D341Med (cell line): Measurements from ENCODE around the gene ULK4.
"Not testable (repeated sequence)": the region's sequence is repeated elsewhere in the genome, so short reads cannot be mapped to it uniquely, and the experiment has no call there.

Experiments
- DNase-seq: peaks from one replicate; pipeline ENCODE4 v3.0.0; 2012; ENCODE audit warnings: low spot score

ULK4 gene

DNA sequence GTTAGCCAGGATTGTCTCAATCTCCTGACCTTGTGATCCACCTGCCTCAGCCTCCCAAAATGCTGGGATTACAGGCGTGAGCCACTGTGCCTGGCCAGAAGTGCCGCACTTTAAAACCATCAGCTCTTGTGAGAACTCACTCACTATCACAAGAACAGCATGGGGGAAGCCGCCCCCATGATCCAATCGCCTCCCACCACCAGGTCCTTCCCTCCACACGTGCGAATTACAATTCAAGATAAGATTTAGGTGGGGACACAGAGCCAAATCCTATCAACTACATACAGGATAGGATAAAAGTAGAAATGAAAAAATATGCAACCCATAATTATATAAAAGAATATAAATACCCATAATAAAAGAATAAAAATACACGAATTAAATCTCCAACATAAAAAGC is 199.0 kb downstream of the ULK4 start:
- DNase-seq: not testable (repeated sequence)

DNA sequence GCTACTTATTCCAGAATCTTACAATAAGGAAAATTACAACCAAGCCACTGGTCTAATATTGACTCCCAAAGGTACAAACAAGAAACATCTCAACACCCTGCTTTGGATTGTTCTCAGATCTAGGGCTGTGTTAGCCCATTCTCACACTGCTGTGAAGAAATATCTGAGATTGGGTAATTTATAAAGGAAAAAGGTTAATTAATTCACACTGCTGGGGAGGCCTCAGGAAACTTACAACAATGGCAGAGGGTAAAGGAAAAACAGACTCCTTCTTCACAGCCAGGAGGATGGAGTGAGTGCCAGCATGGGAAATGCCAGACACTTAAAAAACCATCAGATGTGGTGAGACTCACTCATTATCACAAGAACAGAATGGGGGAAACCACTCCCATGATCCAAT is 208.3 kb downstream of the ULK4 start:
- no peak for DNase-seq

DNA sequence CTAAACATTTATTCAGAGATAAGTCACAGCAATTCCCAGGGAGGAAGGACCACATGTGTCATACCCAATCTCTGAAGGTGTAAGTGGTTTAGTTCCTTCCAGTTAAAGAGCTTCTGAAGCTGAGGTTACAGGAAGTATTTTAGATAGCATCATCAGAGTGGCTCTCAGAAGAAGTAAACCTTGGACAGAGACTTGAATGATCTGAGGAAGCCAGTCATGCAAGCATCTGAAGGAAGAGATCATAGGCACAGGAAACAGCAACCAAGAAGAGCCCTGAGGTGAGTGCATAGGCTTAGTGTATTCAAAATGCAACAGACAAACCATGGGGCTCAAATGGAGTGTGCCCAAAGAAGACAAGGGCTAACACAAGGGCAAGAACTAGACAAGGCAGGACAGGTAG is 210.3 kb downstream of the ULK4 start:
- DNase-seq: no peak

DNA sequence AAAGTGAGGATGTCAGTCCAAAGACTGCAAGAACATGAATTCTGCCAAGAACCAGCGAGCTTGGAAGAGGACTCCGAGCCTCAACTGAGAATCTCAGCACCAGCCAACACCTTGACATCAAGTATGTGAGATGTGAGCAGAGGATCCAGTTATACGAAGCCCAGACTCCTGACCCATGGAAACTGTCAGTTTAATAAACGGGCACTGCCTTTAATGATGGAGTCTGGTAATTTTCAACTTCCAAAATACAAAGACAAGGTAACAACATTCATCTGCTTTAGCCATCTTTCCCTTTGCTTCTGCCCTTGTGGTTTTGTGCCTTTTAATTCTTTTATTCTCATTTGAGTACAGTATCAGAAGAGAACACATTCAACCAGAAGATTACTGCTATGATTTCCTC is 211.9 kb downstream of the ULK4 start:
- DNase-seq: no peak

DNA sequence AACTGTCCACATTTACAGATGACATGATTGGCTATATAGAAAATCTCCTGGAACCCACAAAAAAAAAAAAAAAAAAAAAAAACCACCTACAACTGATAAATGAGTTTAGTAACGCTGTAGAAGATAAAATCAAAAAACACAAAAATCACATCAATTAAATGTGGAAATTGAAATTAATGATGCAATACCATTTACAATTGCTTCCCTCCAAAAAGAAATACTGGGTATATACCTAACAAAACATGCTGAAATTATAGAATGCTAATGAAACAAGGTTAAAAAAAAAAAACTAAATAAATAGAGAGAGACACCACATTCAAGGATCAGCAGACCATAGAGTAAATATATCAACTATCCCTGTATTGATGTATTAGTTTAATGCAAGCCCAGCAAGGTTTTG is 215.7 kb downstream of the ULK4 start:
- DNase-seq: no peak

DNA sequence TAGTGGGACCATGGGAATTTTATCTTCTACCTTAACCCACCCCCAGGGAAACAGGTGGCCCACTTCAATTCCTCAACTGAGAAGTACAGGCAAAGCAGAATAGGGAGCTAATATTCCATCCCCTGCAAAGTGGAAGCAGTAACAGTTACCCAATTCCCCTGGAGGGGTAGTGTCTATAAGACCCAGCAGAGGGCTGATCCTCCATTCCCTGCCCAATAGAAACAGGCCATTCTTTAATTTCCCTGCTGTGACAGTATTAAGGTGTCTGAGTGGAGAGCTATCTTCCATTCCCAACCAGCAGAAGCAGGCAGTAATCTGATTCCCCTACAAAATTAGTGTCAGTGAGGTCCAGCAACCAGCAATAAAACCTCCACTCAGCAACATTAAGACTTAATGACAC is 219.8 kb downstream of the ULK4 start:
- DNase-seq: no peak

DNA sequence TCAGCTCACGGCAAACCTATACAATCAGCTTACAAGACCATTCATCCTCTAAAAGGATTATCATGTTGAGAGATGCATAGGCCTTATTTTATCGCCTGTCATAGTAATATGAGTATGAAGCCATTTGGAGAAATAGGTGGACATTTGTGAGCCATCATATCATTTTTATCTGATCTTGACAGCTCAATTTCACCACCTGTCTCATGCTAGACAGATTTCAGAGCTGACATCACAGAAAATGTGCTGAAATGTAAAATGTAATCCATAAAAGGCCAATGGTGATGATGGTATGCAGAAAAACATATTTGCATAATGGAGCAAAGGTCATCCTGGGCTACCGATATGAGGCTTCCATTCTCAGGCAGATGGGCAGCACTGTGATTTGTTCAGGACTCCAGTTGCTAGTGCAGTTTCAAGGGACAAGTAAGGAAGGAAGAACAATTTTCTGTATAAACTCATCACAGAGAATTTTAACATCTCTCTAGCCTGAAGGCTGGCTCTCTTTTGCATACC is 221.5 kb downstream of the ULK4 start:
- DNase-seq: no peak

DNA sequence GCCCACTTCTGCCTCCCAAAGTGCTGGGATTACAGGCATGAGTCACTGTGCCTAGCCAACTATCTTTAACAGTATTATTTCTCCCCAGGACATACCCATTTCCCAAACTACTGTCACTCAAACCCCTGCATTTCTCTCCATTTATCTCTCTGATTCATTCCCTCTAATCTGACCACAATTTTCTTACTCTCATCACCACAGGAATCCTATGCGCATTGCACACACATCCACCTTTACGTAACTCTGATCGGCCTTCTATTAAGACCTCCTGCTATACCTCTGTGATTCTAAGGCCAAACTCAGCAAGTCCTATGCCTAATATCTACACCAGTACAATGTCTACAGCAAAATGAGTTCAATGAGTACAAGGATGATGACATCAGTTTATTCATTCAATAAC is 235.0 kb downstream of the ULK4 start:
- no peak for DNase-seq

DNA sequence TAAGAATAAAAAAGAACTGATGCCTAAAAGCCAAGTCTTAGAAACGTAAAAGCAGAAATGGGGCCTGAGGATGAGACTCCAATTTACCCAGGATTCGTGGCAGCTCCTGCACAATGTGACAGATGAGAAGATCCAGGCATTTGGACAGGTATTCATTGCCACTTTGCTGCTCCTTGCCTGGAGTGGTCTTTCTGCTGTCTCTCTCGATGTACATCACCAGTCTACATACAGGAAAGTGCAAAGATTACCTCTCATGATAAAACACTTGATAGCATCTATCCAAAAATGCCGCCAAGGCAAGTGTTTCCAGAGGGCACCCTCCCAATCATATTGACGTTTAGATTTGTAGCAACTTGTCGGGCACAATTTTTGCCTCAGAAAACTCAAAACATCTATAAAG is 244.3 kb downstream of the ULK4 start:
- DNase-seq: no peak

DNA sequence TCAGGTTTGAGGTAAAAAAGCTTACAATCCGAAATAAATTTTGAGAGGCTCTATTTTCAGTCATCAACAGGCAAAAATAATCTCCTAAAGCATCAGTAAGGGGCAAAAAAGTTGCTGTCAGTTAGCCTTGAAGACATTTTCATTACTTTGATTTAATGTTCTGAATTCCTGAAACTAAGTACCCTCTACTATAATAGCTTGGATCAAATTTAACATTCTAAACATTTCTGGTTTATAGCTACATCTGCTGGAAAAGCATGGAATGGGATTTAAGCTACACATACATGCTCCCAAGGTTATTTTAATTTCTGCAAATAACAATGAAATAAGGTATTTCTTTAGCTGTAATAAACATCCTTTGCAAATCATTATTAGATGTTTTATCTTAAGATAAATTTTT is 245.4 kb downstream of the ULK4 start:
- DNase-seq: no peak

DNA sequence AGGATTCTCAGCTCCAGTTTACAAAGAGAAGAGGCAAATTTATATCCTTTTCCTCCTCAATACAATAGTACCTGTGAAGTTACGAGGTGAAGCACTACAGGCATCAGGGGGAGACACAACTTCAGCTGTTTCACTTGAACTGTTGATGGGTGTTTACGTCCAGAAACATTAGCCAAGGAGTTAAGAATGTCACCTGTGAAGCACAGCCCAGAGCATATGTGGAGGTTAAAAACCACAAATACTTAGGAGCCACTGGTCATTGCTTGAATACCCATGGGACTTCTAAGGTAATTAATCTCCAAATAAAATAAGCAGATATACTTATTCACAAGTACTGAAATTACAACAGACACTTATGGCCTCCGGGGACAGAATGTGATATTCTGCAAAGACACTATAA is 246.5 kb downstream of the ULK4 start:
- DNase-seq: no peak

DNA sequence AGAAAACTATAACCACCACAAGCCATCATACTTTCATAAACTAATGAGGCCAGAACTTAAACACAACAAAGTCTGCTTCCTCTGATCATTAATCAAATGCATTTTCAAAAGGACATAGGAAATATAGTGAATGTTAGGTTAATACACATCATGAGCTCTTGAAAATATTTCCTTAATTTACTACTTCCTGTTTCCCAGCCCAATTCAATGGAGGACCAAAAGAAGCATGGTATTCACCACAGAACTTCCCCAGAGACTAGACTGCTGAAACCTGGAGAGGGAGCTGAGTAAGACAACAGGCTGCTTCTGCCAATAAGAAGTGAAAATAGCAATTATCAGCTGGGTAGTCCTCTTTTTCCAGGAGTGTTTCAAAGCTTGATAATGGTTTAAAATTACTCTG is 250.3 kb downstream of the ULK4 start:
- no peak for DNase-seq

DNA sequence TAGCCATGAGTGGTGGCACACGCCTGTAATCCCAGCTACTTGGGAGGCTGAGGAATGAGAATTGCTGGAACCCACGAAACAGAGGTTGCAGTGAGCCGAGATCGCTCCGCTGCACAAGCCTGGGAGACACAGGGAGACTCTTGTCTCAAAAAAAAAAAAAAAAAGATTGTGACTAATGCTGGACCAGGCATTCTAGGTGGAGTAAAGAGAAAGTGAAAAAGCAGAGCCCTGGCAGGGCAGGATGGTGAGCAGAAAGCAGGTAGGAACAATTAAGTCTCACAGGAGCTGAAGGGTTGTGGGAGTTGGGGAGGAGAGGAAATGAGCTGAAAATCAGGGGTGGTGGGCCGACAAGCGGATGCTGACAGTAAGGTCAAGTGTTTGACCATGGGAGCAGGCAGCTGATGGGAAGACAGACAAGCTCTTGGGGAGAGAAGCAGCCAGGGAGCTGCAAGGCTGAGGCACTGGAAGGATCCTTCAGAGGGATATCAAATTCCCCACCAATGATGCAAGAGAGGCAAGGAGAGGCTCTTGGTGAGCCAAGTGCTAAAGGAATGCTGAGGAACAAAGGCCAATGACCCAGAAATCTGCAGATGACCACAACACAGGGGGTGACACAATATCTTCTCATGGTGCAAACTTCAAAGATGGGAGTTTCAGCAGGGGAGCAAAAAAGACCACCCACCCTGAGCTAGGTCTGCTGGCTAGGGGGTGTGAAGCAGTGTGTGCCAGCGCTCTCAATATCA is 251.1 kb downstream of the ULK4 start:
- DNase-seq: no peak

DNA sequence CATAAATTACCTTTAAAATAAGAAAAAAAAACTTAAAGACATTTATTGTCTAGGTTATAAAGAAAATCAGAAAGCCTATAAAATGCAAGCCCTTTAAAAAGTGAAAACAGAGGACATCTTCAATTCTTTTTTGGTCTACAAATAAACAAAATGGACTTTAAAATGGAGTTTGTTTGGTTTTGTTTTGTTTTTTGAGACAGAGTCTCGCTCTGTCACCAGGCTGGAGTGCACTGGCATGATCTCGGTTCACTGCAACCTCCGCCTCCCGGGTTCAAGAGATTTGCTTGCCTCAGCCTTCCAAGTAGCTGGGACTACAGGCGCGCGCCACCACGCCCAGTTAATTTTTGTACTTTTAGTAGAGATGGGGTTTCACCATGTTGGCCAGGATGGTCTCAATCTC is 252.7 kb downstream of the ULK4 start:
- not testable (repeated sequence) for DNase-seq

DNA sequence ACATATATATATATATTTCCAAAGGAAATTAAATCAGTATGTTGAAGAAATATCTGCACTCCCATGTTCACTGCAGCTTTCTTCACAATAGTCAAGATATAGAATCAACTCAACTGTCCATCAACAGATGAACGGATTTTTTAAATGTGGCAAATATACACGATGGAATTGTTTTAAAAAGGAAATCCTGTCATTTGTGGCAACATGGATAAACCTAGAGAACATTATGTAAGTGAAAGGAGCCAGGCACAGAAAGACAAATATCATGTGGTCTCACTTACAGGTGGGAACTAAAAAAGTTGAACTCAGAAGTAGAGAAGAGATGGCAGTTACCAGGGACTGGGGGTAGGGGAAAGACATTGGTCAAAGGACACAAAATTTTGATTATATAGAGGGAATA is 253.7 kb downstream of the ULK4 start:
- no peak for DNase-seq

DNA sequence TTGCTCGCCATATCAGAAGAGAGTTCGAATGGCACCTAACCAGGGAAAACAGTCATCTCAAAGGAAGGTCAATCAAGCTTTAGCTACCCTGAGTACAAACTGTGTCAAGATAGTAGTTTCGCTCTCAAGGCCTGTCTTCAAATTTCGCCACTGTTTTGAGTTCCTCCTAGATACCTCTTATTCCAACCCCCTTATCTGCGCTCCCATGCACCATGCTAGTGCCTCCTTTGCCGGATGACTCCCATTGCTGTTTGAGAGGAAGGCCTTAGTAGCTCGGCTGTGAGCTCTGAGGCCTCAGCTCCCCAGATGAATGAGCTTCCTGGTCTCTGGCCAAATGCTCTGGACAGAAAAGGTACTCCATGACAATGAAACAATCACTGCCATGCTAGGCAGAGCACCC is 256.0 kb downstream of the ULK4 start:
- DNase-seq: no peak

DNA sequence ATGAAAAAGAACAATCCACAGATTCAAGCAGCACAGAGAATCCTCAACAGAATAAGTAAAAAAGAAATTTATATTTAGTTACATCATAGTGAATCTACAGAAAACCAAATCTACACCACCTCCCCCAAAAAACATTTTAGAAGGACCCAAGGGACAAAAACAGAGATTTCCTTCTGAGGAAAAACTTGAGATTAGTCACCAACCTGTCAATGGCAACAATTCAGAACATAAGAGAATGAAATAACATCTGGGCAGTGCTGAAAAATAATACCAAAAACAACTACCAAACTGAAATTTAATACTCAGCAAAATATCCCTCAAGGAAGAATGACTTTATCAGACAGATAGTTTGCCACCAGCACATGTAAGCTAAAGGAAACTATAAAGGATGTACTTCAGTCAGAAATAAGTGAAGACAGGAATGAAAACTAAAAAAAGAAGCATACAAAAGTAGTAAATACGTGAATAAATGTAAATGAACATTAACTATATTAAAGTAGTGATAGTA is 260.7 kb downstream of the ULK4 start:
- DNase-seq: no peak

DNA sequence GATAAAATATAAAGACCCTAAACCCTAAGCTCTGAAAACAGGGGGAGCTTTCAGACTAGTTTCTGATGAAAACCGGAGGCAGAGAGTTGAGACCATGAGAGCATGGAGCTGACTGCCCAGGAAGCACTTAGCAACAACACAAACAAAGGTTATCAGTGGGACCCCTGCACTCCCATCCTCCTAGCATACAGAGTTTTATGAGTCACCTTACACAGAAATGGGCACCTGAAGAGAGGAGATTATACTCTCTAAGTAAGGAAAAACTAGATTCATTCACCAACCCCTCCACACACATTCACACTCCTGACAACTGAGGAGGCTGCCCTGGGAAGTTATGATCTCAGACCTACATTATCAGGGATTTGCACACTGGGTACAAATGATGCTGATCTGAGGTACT is 261.7 kb downstream of the ULK4 start:
- no peak for DNase-seq

DNA sequence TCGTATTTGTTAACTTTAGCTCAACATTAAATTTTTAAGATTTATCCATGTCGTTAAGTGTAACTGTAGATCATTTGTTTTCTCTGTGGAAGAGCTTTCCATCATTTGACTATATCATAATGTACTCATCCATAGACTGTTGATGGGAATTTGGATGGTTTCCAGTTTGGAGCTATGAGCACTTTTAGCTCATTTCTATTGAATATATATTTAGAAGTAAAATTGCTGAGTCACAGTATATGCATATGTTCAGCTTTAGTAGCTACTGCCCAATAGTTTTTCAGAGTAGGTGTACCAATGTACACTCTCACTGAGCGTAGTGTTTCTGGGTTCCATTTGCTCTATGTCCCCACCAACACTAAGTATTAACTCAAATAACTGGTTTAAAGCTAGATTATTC is 263.0 kb downstream of the ULK4 start:
- DNase-seq: no peak

DNA sequence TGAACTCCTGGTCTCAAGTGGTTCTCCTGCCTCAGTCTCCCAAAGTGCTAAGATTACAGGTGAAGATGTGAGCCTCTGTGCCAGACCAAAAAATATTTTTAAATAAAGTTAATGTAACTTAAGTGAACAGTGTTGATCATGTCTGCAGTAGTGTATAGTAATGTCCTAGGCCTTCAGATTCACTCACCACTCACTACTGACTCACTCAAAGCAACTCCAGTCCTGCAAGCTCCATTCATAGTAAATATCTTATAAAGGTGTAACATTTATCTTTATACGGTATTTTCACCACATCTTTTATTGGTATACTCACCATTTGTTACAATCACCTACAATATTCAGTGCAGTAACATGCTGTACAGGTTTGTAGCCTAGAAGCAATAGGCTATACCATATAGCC is 264.2 kb downstream of the ULK4 start:
- DNase-seq: no peak

DNA sequence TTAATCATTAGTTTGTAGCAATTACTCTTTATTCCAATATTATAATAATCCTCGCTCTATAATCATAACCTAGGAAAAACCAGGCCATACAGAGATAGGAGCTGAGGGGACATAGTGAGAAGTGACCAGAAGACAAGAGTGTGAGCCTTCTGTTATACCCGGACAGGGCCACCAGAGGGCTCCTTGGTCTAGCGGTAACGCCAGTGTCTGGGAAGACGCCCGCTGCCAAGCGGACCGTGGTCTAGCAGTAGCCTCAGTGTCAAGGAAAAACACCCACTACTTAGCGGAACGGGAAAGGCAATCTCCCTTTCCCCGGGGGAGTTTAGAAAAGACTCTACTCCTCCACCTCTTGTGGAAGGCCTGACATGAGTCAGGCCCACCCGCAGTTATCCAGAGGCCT is 266.1 kb downstream of the ULK4 start:
- not testable (repeated sequence) for DNase-seq

DNA sequence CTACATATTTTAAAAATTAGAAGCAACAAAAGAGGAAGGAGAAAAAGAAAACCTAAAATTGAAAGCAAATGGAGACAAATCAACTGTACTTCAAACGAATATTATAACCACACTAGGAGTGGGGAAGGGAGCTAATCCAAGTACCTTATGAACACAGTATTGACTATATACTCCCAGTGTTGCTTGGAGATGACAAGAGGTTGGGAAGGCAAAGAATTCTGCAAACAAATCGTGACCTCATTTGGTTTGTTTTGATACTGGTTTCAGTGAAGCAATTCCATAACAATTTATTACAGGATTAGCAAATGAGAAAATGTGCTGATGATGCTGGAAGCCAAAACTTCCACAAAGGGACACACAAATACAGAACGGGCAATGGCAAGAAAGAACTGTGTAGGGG is 268.1 kb downstream of the ULK4 start:
- DNase-seq: no peak

DNA sequence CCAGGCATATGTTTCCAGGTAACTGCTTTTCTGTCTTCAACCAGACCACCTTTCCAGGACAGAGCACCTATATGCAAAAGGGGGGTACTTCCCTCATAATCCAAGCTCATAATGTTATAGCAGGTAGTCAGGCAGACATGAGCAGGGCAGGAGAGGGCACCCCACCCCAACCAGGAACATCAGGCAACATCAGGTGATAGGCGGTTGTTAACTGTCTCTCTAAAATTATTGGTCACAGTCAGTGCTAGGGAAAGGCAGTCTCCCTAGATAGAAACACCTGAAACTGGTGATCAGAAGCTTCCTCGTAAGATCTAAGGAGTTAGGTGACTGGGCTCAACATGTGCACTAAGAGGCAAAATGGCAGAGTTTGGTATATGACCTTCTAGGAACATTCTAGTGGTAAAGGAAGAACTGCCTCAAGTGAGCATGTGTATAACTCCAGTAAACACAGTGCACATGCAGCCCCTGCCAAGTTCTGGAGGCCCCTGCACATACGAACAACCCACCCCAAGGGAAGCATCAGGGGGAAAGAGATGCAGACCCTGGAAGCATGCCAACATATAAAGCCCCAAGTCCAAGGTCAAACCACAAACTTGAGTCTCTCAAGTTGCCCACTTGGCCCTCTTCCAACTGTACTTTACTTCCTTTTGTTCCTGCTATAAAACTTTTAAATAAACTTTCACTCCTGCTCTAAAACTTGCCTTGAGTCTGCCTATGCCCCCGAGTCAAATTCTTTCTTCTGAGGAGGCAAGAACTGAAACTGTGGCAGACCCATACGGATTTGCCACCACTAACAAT is 270.9 kb downstream of the ULK4 start:
- DNase-seq: no peak
